Activated CD4-positive, CD25-positive, alpha-beta regulatory T cell treated with anti-CD3 and anti-CD28 coated beads, Interleukin-2, amount 50 U/mL, for 24 hours (primary cell): ENCODE data around the gene MPDZ.

Source experiments
- ATAC-seq, 2 donors: fragments of 150-1000 bp; cut with Tn5 transposase; one replicate each; pipeline ENCODE4 v1.10.0; 2021; ENCODE audit warnings: mild to moderate bottlenecking in 1 of 2, moderate library complexity in 1 of 2

Gene MPDZ, protein sequence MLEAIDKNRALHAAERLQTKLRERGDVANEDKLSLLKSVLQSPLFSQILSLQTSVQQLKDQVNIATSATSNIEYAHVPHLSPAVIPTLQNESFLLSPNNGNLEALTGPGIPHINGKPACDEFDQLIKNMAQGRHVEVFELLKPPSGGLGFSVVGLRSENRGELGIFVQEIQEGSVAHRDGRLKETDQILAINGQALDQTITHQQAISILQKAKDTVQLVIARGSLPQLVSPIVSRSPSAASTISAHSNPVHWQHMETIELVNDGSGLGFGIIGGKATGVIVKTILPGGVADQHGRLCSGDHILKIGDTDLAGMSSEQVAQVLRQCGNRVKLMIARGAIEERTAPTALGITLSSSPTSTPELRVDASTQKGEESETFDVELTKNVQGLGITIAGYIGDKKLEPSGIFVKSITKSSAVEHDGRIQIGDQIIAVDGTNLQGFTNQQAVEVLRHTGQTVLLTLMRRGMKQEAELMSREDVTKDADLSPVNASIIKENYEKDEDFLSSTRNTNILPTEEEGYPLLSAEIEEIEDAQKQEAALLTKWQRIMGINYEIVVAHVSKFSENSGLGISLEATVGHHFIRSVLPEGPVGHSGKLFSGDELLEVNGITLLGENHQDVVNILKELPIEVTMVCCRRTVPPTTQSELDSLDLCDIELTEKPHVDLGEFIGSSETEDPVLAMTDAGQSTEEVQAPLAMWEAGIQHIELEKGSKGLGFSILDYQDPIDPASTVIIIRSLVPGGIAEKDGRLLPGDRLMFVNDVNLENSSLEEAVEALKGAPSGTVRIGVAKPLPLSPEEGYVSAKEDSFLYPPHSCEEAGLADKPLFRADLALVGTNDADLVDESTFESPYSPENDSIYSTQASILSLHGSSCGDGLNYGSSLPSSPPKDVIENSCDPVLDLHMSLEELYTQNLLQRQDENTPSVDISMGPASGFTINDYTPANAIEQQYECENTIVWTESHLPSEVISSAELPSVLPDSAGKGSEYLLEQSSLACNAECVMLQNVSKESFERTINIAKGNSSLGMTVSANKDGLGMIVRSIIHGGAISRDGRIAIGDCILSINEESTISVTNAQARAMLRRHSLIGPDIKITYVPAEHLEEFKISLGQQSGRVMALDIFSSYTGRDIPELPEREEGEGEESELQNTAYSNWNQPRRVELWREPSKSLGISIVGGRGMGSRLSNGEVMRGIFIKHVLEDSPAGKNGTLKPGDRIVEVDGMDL (N-terminal part only)

DNA sequence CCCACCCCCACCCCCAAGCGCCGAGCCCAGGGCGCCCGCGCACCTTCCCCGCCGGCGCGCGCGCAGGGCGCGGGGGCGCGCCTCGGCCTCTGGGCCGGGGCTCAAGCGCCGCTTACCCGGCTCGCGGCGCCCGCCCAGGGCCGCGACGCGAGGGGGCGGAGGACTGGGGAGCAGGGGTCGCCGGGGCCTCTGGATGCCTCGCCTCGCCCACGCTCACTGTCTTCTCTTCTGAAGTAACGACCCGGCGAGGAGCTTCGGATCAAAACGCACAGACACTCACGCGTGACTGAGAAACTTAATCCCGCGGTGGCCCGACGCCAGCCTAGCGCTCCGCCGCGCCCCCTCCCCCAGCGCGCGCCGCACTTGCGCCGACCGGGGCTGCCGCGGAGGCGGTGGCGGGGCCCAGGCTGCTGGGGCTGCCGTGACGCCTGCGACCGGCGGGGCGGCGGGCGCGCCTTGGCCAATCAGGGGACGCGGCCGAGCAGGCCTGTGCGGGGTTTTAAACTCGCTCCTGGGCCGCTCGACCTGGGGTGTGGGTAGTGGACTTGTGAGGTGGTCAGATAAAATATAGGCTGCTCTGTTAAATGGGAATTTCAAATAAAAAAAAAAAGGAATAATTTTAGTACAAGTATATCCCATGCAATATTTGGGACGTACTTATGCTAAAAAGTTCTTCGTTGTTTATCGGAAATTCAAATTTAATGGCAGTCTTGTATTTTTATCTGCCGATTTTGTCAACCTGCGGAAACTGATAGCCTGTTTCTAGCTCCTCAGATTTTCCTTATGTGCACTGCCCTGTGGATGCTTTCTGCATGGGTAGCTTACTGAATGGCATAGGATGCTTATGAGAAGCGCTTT, at the start of gene MPDZ:
TSS of gene MPDZ (minus strand) at position 409 of the 858 bp plus-strand sequence. CDS start 29,377 bp downstream, outside the sequence.
- no peak for ATAC-seq

DNA sequence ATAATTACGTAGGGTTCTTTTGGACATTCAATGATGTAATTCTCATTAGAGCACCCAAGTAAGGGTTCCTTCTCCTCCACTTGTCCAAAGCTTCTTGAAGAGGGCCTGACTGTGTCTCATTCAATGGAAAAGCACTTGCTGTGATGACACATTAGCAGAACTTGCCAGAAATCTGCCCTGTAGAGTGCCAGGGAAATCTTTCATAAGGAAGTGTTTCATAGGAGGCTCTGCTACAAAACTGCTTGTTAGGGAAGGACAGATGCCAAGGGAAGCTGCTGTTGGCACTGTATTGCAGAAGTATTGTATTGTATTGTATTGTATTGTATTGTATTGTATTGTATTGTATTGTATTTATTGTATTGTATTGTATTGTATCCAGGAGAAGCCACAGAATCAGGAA, 45.5 kb upstream of the MPDZ start:
- ATAC-seq = no peak

DNA sequence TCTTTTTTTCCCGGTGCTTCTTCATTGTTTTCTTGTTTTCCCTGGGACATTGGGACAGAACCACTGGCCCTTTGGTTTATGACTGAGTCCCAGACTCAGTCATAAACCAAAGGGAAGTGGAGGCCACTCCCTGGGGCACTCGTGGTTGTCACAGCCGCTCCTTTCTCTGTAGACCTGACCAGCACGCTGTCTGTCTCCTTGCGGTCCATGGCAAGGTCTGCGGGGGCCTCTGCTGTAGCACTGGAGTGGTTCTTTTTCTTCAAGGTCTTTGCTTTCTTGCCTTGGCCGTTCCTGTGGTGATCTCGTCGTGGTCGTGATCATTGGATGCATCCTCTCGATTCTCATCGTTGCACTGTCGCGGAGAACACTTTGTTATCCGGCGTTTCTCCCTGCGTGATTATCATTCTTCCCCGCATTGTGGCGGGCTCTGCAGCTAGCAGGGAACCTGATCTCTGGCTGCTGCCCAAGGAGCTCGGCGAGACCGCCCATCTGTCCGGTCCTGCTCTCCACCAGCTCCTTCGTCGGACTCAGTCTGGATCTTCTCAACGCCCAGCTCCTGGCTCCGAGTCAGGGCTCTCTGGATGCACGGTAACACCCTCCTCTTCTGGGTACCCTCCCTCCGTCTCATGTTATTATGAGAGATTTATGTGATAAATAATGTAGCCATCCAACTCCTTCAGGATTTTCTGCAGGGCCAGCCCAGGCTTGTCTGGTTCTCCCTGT, 43.5 kb upstream of the MPDZ start:
- no peak for ATAC-seq

DNA sequence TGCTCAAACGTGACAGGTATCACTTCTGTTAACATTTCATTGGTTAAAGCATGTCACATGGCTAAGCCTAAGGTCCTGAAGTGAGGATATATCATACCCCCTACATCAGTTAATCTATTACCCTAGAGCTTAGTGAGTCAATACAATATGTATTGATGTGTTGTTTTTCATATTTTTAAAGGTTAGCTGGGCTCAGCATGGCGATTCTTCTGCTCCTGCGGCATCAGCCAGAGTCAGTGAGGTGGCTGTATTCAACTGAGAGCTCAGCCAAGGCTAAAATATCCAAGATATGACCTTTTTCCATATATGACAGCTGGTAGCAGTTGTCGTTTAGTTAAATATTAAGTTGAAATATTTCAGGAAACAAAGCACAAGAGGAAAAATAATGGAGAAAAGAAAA, 38.5 kb upstream of the MPDZ start:
- ATAC-seq = no peak

DNA sequence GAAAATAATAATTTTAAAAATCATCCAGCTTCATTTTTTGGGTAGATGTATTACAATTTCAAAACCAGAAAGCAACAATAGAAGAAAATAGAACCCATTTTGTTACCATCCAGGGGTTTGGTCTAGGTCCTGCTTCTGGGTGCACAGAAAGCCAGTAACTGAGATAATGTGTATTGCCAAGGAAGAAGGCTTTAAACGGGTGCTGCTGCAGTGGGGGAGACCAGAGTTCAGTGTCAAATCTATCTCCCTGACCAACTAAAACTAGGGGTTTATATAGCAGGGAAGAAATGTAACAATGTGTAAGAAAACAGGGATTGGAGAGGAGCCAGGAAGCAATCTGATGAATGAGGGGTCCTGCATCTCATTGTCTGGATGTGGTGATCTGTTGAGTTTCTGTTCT, 17.5 kb upstream of the MPDZ start:
- no peak for ATAC-seq

DNA sequence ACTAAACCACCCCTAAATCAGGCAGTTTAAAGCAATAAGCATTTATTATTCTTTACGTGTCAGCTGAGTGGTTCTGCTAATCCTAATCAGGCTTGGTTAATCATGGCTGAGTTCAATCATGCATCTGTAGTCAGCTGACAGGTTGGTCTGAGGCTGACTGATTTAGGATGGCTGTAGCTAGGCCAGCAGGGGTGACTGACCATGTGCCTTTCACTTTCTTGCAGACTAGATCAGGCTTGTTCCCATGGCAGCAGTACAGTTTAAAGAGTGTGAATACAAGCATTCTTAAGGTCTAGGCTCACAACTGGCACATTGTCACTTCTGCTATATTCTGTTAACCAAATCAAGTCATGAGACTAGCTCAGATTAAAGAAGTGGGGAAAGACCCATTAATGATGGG, 16.1 kb upstream of the MPDZ start:
- ATAC-seq = no peak

DNA sequence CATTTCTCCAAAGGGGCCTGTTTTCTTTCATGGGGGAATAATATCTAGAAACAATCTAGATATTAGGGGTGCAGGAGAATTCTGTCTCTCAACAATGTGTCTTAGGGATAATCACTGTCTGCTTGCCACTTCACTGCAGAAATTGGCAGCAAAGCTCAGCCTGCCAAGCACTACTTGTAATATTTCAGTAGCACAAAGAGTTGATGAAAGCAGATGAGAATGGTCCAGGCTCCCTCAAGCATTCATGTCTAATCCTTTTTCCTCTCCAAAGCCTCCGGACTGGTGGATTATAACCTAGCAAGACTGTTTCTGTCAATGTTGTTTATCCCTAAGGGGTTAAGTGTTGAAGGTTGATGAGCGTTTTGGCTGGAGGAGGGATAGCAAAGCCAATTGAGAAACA, 13.3 kb upstream of the MPDZ start:
- ATAC-seq = no peak

DNA sequence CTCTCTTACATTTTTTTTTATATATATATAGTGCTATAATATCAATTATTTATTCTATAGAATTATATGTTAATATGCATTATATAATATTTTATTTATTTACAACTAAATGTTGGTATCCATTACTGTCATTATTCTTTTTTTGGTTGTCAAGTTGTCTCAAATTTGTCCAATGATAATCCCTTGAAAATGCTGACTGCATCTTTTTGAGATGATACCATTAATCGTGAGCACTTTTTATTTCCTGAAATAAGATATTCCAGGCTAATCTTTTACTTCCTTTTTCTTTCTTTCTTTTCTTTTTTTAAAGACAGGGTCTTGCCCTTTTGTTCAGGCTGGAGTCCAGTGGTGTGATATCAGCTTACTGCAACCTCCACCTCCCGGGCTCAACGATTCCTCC, 12.7 kb upstream of the MPDZ start:
- ATAC-seq = no peak

DNA sequence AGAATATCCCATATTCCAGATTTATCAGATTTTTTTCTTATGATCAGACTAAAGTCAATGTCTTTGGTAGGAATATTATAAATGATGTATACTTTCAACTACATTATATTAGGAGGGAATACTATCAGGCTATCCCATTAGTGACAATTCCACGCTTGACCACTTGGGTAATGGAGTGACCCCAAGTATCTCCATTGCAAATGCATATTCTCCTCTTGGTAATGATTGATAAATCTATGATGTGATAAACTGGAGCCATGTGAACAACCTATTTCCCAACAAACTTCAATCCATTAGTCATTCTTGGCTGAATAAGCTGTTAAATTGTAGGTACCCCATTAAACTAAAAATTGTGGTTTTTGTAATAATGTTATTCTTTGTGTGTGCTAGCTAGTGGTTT, 12.2 kb upstream of the MPDZ start:
- no peak for ATAC-seq

DNA sequence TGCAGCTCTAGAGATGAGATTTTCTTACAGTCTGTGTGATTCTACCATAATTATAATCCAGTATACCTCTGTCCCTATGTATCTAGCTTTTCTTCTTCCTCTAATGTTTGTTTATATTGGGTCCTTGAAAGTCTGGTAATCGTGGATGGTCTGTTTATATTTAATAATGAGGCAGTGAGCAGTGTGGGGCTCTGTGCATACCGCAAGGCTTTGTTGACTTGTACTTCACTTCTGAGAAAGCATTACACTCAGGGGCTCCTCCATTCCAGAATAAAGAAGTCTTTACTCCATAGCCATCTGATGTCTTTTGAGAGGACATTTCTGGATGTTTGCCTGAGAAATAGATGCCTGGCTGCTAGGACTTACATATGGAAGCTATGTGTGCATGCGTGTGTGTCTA, 4.5 kb upstream of the MPDZ start:
- no peak for ATAC-seq

DNA sequence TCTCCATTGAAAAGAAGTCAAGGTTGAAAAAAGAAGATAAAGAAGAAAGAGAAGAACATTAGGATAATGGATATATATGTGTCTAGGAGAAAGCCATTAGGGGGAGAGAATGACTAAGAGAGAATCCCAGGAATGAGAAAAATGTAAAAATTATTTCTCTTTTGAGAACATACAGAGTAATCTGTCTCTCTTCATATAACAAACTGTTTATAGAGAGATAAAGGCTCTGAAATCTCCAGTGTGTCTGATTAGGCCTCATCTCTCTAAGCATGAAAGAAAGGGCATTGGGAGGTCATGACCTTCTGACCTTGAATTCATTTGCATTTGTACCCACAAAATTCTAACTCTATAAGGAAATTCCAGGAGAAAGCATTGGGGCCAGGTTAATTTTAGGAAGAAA, 3.5 kb upstream of the MPDZ start:
- ATAC-seq = no peak

DNA sequence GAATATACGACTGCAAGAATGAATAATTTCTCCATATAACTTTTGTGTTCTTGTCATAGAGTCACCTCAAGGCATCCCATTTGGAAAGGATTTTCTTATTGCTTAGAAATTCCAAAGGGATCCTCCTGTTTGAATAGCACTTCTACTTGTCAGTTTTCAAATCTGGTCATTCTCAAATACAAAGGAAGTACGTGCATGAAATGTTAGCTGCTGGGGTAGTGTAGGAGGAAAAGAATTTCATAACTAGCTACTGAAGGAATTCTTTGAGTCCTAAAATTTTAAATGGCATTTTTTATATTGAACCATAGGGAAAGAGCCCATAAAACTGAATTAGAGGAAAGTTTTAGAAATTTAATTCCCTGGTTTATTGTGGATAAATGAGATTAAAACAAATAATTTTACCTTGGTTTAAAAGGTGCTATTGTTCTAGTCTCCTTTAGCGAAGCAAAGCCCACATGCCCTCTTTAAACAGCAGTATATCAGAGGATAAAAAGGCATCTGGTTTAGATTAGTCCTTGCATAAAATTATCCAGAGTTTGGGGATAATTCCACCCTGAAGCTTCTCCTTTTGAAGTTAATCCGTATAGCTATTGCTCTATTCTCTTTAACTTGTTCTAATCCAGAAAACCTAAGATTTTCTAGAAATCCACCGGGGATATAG, 2.0 kb upstream of the MPDZ start:
- no peak for ATAC-seq

DNA sequence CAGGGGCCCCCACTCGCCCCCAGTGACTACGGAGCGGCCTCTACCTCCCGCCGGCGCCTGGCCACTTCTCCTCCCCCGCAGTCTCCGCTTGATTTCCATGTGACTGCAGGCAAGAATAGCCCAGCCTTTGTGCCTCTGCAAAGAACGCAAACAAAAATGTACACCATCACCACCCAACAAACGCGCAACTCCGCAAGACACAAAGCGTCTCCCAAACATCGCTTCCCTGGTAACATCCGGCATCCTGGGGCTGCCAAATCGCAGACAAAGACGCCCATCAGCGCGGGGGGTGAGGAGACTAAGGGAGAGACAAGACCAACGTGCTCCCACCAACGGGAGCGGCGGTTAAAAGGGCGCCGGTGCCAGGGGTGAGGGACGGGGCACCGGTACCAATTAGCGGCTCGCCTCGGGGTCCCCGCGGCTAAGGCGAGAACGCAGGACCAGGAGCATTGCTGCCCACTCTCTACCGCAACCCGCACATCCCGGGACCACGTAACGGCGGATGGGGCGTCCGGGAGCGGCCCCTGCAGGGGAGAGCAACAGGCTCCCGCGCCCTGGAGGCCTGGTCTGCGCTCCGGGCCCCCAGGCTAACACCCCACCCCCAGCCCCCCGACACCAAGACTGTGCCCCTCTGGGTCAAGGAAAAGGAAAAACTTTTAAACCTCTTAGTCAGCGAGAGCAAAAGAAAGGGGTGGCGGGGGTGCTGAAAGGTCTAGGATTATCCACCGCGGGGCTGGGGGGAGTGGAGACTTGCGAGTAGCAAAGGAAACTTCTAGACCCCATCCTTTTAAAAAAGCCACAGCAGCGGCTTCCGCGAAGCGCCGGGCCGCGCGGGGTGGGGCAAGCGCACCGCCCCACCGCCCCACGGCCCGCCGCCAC, 885 bp downstream of the MPDZ start:
- no peak for ATAC-seq

DNA sequence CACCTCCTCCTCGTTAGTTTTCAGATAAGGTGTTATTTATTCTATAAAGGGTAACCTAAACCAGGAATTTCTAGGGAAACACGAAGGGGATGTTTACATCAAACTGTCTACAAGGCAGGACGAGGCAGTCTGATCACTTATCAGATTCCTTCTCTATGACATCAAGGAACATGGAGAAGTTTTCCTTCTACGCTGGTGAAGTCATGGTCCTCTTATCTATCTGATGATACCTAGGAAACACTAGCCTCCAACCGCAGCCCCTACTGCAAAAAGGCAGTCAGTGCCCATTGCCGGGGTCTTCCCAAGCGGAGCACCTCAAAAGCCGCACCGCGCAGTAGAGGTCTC, 1.5 kb downstream of the MPDZ start:
- no peak for ATAC-seq

DNA sequence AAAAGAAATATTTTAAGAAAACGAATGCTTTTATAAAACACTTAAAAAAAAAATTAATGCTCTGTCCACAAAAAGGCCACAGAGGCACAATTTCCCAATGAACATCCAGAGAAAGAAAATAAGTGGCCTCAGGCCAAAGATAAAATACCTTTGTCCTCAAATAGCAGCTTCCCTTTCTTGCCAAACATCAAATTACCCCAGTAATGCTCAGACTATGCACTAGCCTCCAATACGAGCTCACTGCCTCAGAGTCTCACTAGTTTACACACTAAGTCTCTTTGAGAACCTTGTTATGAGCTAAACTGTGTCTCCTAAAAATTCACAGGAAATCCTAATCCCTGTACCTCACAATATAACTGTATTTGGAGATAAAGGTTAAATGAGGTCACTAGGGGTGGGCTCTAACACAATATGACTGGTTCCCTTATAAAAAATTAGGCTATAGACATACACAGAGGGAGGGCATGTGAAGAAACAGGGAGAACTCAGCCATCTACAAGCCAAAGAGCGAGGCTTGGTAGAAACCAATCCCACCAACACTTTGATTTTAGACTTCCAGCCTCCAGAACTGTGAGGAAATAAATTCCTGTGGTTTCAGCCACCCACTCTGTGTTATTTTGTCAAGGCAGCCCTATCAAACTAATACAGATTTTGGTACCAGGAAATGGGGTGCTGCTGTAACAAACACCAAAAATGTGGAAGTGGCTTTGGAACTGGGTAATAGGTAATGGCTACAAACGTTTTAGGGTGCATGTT, 4.4 kb downstream of the MPDZ start:
- ATAC-seq = no peak

DNA sequence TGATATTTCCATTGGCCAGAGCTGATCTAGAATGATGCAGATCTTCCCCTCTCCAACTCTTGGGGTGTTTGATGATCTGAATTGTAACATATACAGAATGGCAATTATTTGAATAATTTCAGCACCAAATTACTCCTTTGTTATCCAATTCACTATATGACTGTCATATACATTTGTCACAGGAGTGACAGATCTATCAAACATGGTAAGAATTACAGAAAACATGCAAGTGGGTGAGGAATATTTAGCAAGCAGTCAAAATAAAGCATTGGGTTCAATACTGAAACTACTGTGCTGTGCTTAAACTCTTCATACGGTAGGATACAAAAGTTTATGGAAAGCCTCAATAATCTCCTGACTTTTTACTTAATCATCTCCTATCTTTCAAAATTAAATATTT, 8.8 kb downstream of the MPDZ start:
- no peak for ATAC-seq

DNA sequence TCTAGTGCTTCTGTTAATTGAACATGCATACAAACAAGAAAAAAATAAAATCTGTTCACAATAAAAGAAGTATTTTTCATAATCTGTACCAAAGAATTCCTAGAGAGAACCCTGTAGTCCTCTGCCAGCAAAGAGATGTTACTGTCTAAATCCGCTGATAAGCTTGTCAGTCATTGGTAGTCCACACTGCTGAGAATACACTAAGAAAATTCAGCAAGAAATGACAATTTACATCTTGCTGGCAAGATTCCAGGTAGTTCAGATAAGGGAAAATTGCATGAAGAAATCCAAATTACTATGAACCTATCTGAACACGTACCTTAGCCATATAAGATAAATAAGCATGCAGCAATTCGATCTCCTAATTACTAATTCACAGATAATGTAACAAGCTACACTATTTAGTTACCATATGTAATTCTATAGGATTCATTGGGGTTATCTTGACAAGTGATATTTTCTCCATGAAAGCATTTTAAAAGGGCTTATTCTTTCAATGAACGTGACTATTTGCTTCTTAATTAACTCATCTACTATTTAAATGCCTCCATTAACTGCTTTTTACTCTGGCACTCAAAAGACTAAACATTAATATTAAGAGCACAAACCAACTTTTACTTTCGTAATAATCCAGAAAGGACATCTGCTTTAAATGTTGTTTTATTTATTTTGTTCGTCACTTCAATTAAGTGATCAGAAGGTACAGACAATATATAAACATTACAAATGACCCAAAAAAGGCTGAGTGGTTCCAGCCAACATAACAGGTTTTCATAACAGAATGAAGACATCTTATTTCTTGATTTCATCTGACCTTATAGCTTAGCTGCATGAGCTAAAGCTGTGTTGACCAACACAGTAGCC, 9.7 kb downstream of the MPDZ start:
- ATAC-seq = no peak

DNA sequence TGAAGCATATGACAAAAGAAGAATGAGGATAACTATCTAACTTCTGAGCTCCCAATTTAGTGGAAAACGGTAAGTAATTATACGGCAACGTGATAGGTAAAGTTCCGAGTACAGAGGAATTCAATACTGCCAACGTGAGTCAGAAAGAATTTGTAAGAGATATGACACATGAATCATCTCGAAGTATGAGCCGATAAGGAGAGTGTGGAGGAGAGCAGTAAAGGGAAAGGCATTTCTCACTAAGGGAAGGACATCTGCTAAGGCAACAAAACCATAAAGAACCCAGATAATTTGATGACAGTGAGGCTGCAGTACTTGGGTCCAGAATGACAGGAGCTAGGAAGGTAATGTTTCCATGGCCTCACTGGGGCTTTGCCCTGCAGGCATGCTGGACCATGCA, 11.0 kb downstream of the MPDZ start:
- ATAC-seq = no peak
